G401 (cell line): ENCODE results near the gene ADRM1. TPM values are rescaled to one million over a fixed set of nuclear protein-coding genes. Genes with fewer than 3 reads are reported as not detected.

Experiments used
- DNase-seq: peaks from one replicate; pipeline ENCODE4 v3.0.0-alpha.2; 2015; ENCODE audit warnings: low spot score
- in situ Hi-C: cut with HindIII; loops from 2 replicates; pipeline ENCODE4 v1.10.0; 2016; ENCODE audit warnings: low sequenced_read_pairs, mixed read lengths
- total RNA-seq: library from RNA; depleted of rRNA; stranded (reverse); fragments of >200 nt; shearing (Covaris generic); gene quantifications from 2 replicates; pipeline ENCODE4 v1.2.3, GENCODE V29; 2014; rRNA removed

Gene ADRM1
- total RNA-seq, result 209 and 255 TPM in 2 replicates

GRCh38 chr20:62302341-62303061, at the start of gene ADRM1:
Gene ADRM1, plus strand, starts transcription at chr20:62302997. Its CDS starts 572 bp downstream, at chr20:62303569.
- DNase-seq, result peak; percentile 95
- in situ Hi-C loops, result no loop called here

GRCh38 chr20:62253398-62253797, 49.4 kb upstream of the ADRM1 start:
- DNase-seq, result no peak
- in situ Hi-C loops, result no loop called here

- no peak for DNase-seq
- in situ Hi-C loops, result no loop called here
These were observed 48.6 kb upstream of the ADRM1 start for GRCh38 chr20:62254021-62254724.

- DNase-seq, result no peak
- in situ Hi-C loops, result no loop called here
These were observed 46.8 kb upstream of the ADRM1 start for GRCh38 chr20:62255976-62256375.

GRCh38 chr20:62258499-62259293, 44.1 kb upstream of the ADRM1 start:
- DNase-seq, result peak; percentile 82
- in situ Hi-C loops, result no loop called here

GRCh38 chr20:62259294-62259565, 43.6 kb upstream of the ADRM1 start:
- in situ Hi-C loops, result no loop called here

GRCh38 chr20:62262064-62262463, 40.7 kb upstream of the ADRM1 start:
- in situ Hi-C loops, result no loop called here
- no peak for DNase-seq

More at GRCh38 chr20:62259294-62259565, 43.6 kb upstream of the ADRM1 start:
- no peak for DNase-seq

- DNase-seq, result no peak
- in situ Hi-C loops, result no loop called here
These were observed 39.4 kb upstream of the ADRM1 start for GRCh38 chr20:62263396-62263795.

- in situ Hi-C loops, result no loop called here
- DNase-seq, result no peak
These were observed 37.4 kb upstream of the ADRM1 start for GRCh38 chr20:62265365-62265764.

- in situ Hi-C loops, result no loop called here
- DNase-seq, result no peak
These were observed 36.5 kb upstream of the ADRM1 start for GRCh38 chr20:62266340-62266739.

GRCh38 chr20:62266851-62267250, 35.9 kb upstream of the ADRM1 start:
- in situ Hi-C loops, result no loop called here
- DNase-seq, result no peak

GRCh38 chr20:62267543-62267942, 35.3 kb upstream of the ADRM1 start:
- in situ Hi-C loops, result no loop called here

GRCh38 chr20:62268228-62268900, 34.4 kb upstream of the ADRM1 start:
- in situ Hi-C loops, result no loop called here

More at GRCh38 chr20:62267543-62267942, 35.3 kb upstream of the ADRM1 start:
- DNase-seq, result peak; percentile 60

GRCh38 chr20:62269378-62269777, 33.4 kb upstream of the ADRM1 start:
- peak; percentile 46 for DNase-seq
- in situ Hi-C loops, result no loop called here

More at GRCh38 chr20:62268228-62268900, 34.4 kb upstream of the ADRM1 start:
- DNase-seq, result no peak

- DNase-seq, result no peak
- in situ Hi-C loops, result no loop called here
These were observed 32.9 kb upstream of the ADRM1 start for GRCh38 chr20:62269871-62270270.

GRCh38 chr20:62272200-62272599, 30.6 kb upstream of the ADRM1 start:
- in situ Hi-C loops, result no loop called here
- no peak for DNase-seq

GRCh38 chr20:62273416-62273815, 29.4 kb upstream of the ADRM1 start:
- in situ Hi-C loops, result no loop called here
- DNase-seq, result no peak

- in situ Hi-C loops, result no loop called here
- DNase-seq, result peak; percentile 64
These were observed 28.4 kb upstream of the ADRM1 start for GRCh38 chr20:62274332-62274950.

GRCh38 chr20:62275219-62275618, 27.6 kb upstream of the ADRM1 start:
- no peak for DNase-seq
- in situ Hi-C loops, result loop anchor here (25.0 kb wide), 1 partner anchor 263 kb away; no protein-coding TSS in a partner anchor
